NCI-H524 (cell line): ENCODE results near the gene RPUSD1.
"Not testable (repeated sequence)": the region's sequence is repeated elsewhere in the genome, so short reads cannot be mapped to it uniquely, and the experiment has no call there.

Experiments used
- DNase-seq, 2 experiments: peaks; one replicate each; lab custom pipeline; 2025; lab: John Stamatoyannopoulos, UW

RPUSD1 gene

GRCh38 chr16:747978-748746, 40.0 kb downstream of the RPUSD1 start:
- DNase-seq: no peak

- DNase-seq: no peak
These were observed 41.5 kb downstream of the RPUSD1 start for GRCh38 chr16:746637-747036.

- DNase-seq: peak in 1 of 2 experiments; percentile 38
These were observed 42.4 kb downstream of the RPUSD1 start for GRCh38 chr16:745739-746138.

DNA sequence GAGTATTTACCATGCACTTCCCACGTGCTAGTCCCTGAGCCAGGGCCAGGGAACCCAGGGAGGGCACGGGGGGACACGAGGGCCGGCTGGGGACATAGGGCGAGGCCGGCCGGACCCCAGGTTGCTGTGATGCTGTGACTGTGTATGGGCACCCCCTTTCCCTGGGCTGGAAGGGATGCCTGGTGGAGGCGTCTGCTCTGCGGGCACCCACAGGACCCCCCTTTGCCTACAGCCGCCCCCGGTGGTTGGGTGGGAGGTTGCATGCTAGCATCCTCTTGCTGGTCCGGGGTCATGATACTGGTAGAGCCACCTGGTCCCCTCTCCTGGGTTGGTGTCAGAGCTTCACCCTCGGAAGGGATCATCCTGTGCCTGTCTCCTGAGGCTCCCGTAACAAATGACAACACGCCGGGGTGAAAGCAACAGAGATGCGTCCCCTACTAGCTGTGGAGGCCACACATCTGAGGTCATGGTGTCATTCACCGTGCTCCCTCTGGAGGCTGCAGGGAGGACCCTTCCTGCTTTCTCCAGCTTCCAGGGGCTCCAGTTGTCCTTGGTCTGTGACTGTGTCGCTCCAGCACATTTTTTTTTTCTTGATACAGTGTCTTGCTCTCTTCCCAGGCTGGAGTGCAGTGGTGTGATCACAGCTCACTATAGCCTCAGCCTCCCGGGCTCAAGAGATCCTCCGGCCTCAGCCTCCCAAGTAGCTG, 44.2 kb downstream of the RPUSD1 start:
- no peak for DNase-seq

DNA sequence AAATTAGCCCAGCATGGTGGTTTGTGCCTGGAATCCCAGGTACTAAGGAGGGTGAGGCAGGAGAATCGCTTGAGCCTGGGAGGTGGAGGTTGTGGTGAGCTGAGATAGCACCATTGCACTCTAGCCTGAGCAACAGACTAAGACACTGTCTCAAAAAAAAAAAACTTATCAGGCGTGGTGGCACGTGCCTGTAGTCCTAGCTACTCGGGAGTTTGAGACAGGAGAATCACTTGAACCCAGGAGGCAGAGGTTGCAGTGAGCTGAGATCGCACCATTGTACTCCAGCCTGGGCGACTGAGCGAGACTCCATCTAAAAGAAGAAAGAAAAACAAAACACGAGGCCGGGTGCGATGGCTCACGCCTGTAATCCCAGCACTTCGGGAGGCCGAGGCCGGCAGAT, 45.3 kb downstream of the RPUSD1 start:
- not testable (repeated sequence) for DNase-seq

DNA sequence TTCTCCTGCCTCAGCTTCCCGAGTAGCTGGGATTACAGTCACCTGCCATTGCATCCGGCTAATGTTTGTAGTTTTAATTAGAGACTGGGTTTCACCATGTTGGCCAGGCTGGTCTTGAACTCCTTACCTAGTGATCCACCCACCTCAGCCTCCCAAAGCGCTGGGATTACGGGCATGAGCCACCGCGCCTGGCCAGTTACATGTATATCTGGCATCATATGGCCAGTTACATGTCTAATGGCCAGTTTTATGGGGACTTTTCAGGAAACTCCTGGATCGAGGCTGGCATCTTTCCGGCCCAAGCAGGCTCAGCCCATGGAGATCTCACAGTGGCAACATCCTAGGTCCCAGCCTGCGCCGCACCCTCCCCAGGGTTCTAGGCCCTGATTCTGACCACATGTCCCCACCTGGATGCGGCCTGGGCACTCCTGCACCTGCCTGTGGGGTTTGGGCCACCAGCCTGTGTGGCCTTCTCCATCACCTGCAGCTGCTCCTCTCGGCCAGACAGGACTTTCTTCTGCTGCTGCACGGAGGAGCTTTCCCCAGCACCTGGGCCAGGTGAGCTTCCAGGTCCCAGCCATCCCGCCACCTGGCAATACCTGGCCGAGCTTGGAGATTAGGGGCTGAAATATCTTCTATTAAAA, 46.1 kb downstream of the RPUSD1 start:
- DNase-seq: no peak

- DNase-seq: peak; percentile 65 to 86
These were observed 47.2 kb downstream of the RPUSD1 start, which contains the start of gene CIAO3 for GRCh38 chr16:740764-741505. Gene CIAO3 (minus strand): TSS chr16:740997. CDS start chr16:740985, 12 bp downstream.

- DNase-seq: no peak
These were observed 47.8 kb downstream of the RPUSD1 start for GRCh38 chr16:740459-740763.

GRCh38 chr16:739560-740458, 48.4 kb downstream of the RPUSD1 start:
- no peak for DNase-seq

GRCh38 chr16:736936-737481, 51.2 kb downstream of the RPUSD1 start:
- no peak for DNase-seq

GRCh38 chr16:735982-736453, 52.2 kb downstream of the RPUSD1 start:
- DNase-seq: no peak

DNA sequence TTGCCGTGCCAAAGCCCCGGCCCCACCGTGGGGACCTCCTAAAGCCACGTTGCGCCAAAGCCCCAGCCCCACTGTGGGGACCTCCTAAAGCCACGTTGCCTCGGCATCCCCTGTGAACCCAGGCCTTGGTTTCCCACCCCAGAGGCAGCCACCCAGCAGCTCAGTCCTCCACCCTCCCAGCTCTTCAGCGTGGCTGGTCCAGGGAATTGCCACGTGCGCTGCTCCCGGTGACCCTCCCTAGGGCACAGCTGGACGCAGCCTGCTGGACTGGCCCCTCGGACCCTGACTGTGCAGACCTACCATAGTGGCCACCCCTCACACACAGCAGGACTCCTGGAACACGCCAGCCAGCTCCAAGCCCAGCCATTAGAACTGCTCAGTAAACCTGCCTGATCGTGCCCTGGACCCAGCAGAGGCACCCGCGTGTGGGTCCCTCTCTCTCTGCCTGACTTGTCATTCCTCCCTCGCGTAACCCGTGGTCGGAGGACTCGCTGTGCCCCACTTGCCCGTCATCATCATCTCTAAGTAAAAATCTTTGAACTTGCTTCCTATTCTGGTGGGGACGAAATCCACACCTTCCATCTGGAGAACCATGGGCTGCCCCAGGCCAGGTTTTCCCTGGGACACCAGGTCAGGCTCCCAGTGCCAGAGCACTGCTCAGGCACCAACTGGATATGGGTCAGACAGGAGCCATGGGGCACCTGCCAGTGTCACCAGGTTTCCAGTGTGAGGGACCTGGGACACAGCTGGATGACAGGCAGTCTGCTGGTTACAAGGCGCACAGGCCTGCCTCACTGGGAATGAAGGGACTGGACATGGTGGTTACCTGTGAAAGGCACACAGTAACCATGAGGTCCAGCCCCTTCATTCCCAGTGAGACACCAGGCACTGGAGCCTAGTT, 53.0 kb downstream of the RPUSD1 start:
- no peak for DNase-seq
